ENCODE measurements around the gene GSK3A.
"Not testable (repeated sequence)": the region's sequence is repeated elsewhere in the genome, so short reads cannot be mapped to it uniquely, and the experiment has no call there.

The GSK3A gene

GRCh38 chr19:42271861-42272534 lies 29.6 kb upstream of the GSK3A start:
- Histone ChIP-seq H3K9me3 (ENCODE audit: control insufficient read depth, insufficient read depth, low read length) (no peaks in the 10 kb centered on the region), H3K4me3 (ENCODE audit: low read depth, low read length) (no peak overlapping the region), H3K9ac (ENCODE audit: low read depth, low read length) (no peak overlapping the region), H3K36me3 (ENCODE audit: control insufficient read depth, insufficient read depth, low read length) (peaks cover 12% of the 10 kb centered on the region), H3K4me1 (ENCODE audit: control insufficient read depth, insufficient read depth, low read length) (peaks cover 8% of the 10 kb centered on the region), H3K27me3 (ENCODE audit: control insufficient read depth, insufficient read depth, low read length) (no peaks in the 10 kb centered on the region)

- Histone ChIP-seq H3K9me3 (ENCODE audit: control insufficient read depth, insufficient read depth, low read length) (no peaks in the 10 kb centered on the region), H3K27me3 (ENCODE audit: control insufficient read depth, insufficient read depth, low read length) (no peaks in the 10 kb centered on the region), H3K36me3 (ENCODE audit: control insufficient read depth, insufficient read depth, low read length) (peaks cover 12% of the 10 kb centered on the region), H3K9ac (ENCODE audit: low read depth, low read length) (no peak overlapping the region), H3K4me1 (ENCODE audit: control insufficient read depth, insufficient read depth, low read length) (peaks cover 8% of the 10 kb centered on the region), H3K4me3 (ENCODE audit: low read depth, low read length) (no peak overlapping the region)
These were observed 28.6 kb upstream of the GSK3A start for GRCh38 chr19:42271045-42271419.

DNA sequence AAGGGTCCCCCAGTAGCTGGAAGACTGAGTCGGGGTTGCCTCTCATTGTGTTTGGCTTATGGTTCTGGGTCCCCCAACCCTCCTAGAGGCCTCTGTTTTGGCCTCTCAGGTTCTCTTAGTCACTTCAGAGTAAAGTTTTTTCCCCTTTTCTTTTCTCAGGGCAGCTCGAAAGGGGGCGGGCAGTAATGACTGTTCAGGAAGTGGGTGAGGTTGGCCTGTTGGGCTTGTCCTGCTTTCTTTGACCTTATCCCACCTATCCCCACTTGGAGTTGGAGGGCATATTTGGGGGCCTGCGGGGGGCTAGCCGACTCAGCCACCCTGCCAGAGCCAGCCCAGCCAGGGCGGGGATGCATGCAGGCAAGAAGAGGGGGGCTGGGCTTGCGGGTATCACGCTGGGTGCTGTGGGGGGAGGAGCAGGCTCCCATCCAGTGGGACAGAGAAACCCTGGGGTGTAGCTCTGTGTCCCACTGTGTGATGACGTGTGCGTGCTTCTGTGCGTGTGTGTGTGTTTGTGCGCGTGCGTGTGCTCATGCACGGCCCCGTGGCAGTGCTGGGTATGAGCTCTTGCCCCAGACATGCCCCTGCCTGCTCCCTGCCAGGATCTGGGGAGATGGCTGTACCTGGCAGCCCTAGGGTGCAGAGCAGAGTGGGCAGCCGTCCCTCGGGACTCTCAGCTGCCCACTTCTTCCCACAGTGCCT lies 28.1 kb upstream of the GSK3A start:
- no peaks in the 10 kb centered on the region for H3K27me3 ChIP-seq (ENCODE audit: control insufficient read depth, insufficient read depth, low read length)
- H3K9ac ChIP-seq (ENCODE audit: low read depth, low read length): peak overlapping the region; percentile 54
- peak overlapping the region; percentile 35 for H3K4me3 ChIP-seq (ENCODE audit: low read depth, low read length)
- H3K4me1 ChIP-seq (ENCODE audit: control insufficient read depth, insufficient read depth, low read length): peaks cover 8% of the 10 kb centered on the region
- peaks cover 12% of the 10 kb centered on the region for H3K36me3 ChIP-seq (ENCODE audit: control insufficient read depth, insufficient read depth, low read length)
- H3K9me3 ChIP-seq (ENCODE audit: control insufficient read depth, insufficient read depth, low read length): no peaks in the 10 kb centered on the region

DNA sequence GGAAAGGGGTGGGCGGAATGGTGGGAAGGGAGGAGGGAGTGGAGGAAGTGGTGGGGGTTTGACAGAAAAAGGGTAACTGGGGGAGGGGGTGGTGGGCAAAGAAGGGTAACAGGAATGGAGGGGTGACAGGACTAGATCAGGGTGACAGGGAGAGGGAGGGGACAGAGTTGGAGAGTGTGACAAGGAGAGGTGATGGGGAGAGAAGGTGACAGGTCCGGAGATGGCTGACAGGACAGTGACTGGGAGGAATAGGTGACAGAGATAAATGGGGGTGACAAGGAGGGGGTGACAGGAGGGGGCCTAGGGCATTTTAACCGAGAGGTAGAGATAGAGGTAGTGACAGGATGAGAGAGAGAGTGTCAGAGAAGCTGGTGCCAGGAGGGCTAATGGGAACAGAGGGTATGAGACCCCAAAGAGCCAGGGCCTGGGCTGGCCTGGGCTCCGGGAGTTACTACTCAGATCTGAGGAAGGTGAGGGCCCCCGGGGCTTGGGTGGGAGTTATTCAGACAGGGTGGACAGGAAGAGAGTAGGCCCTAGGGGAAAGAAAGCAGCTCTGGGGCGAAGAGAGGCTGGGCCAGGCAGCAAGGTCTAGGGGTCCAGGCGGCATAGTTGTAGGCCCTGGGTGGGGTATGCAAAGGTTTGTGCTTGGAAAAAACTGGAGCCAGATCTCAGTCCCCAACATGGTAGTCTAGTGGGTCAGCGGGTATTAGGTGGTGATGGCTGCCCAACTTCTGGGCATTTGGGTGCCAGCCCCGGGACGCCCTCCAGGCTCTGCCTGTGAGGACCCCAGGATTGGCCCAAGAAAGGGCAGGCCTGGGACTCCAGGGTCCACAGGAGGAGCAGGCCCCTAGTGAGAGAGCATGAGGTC lies 27.3 kb upstream of the GSK3A start:
- Histone ChIP-seq H3K9ac (ENCODE audit: low read depth, low read length) (peak overlapping the region; percentile 54), H3K4me3 (ENCODE audit: low read depth, low read length) (peak overlapping the region; percentile 64), H3K9me3 (ENCODE audit: control insufficient read depth, insufficient read depth, low read length) (no peaks in the 10 kb centered on the region), H3K36me3 (ENCODE audit: control insufficient read depth, insufficient read depth, low read length) (peaks cover 12% of the 10 kb centered on the region), H3K4me1 (ENCODE audit: control insufficient read depth, insufficient read depth, low read length) (peaks cover 8% of the 10 kb centered on the region), H3K27me3 (ENCODE audit: control insufficient read depth, insufficient read depth, low read length) (no peaks in the 10 kb centered on the region)

GRCh38 chr19:42268704-42269477 lies 26.5 kb upstream of the GSK3A start, which contains the start of gene CIC:
Gene CIC (plus strand): TSS chr19:42269252. CDS start chr19:42271784, 2,532 bp downstream.
- no peaks in the 10 kb centered on the region for H3K9me3 ChIP-seq (ENCODE audit: control insufficient read depth, insufficient read depth, low read length)
- peaks cover 8% of the 10 kb centered on the region for H3K36me3 ChIP-seq (ENCODE audit: control insufficient read depth, insufficient read depth, low read length)
- H3K27me3 ChIP-seq (ENCODE audit: control insufficient read depth, insufficient read depth, low read length): no peaks in the 10 kb centered on the region

DNA sequence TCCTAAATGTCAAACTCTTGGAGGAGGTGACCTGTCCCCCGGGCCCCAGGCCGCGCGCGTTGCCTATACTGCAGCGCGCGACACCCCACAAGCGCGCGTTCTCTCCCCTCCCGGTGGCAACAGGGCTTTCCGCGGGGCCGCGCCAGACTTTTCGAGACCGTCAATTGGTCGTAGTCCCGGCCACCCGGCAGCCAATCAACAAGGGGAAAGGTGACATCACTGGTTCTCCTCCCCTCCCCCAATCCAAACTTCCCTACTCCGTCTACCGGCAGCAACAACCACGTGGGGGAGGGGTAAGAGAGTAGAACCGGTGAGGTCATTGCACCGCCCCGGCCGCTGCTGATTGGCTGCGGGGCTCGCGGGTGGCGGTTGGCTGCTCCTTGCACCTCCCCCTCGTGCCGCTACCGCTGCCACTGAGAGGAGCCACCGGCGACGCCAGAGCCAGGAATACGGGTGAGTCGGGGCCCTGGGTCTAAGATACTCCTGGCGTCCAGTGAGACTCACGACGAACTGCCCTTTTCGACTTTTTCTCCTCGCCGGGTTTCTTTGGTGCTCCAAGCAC lies 25.8 kb upstream of the GSK3A start:
- peak overlapping the region; percentile 100 for H3K9ac ChIP-seq (ENCODE audit: low read depth, low read length)

More at GRCh38 chr19:42268704-42269477, 26.5 kb upstream of the GSK3A start, which contains the start of gene CIC:
- Histone ChIP-seq H3K4me1 (ENCODE audit: control insufficient read depth, insufficient read depth, low read length) (peaks cover 8% of the 10 kb centered on the region), H3K9ac (ENCODE audit: low read depth, low read length) (peak within 1 kb of the TSS; percentile 100), H3K4me3 (ENCODE audit: low read depth, low read length) (peak within 1 kb of the TSS; percentile 94)

DNA sequence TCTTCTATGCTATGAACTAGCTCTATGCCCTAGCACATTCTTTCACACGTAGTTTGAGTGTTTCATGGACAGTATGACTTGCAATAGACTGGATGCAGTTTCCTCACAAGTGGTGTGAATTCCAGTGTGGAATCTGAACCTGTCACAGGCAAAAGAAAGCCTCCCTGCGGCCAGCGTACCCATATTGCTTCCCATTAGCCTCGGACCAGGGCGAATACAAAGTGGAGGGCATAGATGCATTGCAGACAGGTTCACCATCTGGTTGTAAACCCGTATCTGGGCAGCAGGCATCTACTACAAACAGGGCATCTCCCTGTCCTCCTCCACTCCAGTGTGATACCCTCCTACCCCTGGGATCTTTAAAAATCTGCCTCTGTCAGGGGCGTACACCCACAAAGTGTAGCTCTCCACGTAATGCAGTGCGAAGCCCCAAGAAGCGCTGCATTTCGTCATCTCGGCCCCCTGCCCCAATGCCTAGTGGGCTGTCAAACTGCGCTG lies 25.3 kb upstream of the GSK3A start:
- H3K9ac ChIP-seq (ENCODE audit: low read depth, low read length): peak overlapping the region; percentile 17
- H3K27me3 ChIP-seq (ENCODE audit: control insufficient read depth, insufficient read depth, low read length): no peaks in the 10 kb centered on the region
- no peaks in the 10 kb centered on the region for H3K9me3 ChIP-seq (ENCODE audit: control insufficient read depth, insufficient read depth, low read length)
- peaks cover 8% of the 10 kb centered on the region for H3K4me1 ChIP-seq (ENCODE audit: control insufficient read depth, insufficient read depth, low read length)
- no peaks in the 10 kb centered on the region for H3K36me3 ChIP-seq (ENCODE audit: control insufficient read depth, insufficient read depth, low read length)
- H3K4me3 ChIP-seq (ENCODE audit: low read depth, low read length): peak overlapping the region; percentile 77

More for the DNA sequence above, 25.8 kb upstream of the GSK3A start:
- H3K4me3 ChIP-seq (ENCODE audit: low read depth, low read length): peak overlapping the region; percentile 94
- no peaks in the 10 kb centered on the region for H3K27me3 ChIP-seq (ENCODE audit: control insufficient read depth, insufficient read depth, low read length)
- peaks cover 8% of the 10 kb centered on the region for H3K4me1 ChIP-seq (ENCODE audit: control insufficient read depth, insufficient read depth, low read length)
- H3K9me3 ChIP-seq (ENCODE audit: control insufficient read depth, insufficient read depth, low read length): no peaks in the 10 kb centered on the region
- peaks cover 2% of the 10 kb centered on the region for H3K36me3 ChIP-seq (ENCODE audit: control insufficient read depth, insufficient read depth, low read length)

- not testable (repeated sequence) for H3K9me3 ChIP-seq (ENCODE audit: control insufficient read depth, insufficient read depth, low read length); H3K36me3 ChIP-seq (ENCODE audit: control insufficient read depth, insufficient read depth, low read length); H3K9ac ChIP-seq (ENCODE audit: low read depth, low read length); H3K4me1 ChIP-seq (ENCODE audit: control insufficient read depth, insufficient read depth, low read length); H3K27me3 ChIP-seq (ENCODE audit: control insufficient read depth, insufficient read depth, low read length); H3K4me3 ChIP-seq (ENCODE audit: low read depth, low read length)
These were observed 24.7 kb upstream of the GSK3A start for GRCh38 chr19:42266928-42267603.

DNA sequence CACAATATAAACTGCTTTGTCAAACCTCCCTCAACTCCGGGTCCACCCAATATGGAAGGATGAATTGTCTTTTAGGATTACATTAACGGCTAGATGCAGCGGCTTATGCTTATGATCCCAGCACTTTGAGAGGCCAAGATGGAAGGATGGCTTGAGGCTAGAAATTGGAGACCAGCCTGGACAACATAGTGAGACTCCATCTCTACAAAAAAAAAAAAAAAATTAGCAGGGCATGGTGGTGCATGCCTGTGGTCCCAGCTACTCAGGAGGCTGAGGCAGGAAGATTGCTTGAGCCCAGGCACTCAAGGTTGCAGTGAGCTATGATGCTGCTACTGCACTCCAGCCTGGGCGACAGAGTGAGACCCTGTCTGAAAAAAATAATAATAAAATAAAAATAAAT lies 23.7 kb upstream of the GSK3A start:
- not testable (repeated sequence) for H3K27me3 ChIP-seq (ENCODE audit: control insufficient read depth, insufficient read depth, low read length); H3K4me3 ChIP-seq (ENCODE audit: low read depth, low read length); H3K9me3 ChIP-seq (ENCODE audit: control insufficient read depth, insufficient read depth, low read length); H3K4me1 ChIP-seq (ENCODE audit: control insufficient read depth, insufficient read depth, low read length); H3K9ac ChIP-seq (ENCODE audit: low read depth, low read length); H3K36me3 ChIP-seq (ENCODE audit: control insufficient read depth, insufficient read depth, low read length)

GRCh38 chr19:42261763-42262162 lies 19.4 kb upstream of the GSK3A start:
- Histone ChIP-seq H3K9ac (ENCODE audit: low read depth, low read length) (no peak overlapping the region), H3K36me3 (ENCODE audit: control insufficient read depth, insufficient read depth, low read length) (no peaks in the 10 kb centered on the region), H3K9me3 (ENCODE audit: control insufficient read depth, insufficient read depth, low read length) (no peaks in the 10 kb centered on the region), H3K4me3 (ENCODE audit: low read depth, low read length) (no peak overlapping the region), H3K4me1 (ENCODE audit: control insufficient read depth, insufficient read depth, low read length) (no peaks in the 10 kb centered on the region), H3K27me3 (ENCODE audit: control insufficient read depth, insufficient read depth, low read length) (no peaks in the 10 kb centered on the region)
